Measurements from ENCODE around the gene UCN3.

UCN3 gene, protein sequence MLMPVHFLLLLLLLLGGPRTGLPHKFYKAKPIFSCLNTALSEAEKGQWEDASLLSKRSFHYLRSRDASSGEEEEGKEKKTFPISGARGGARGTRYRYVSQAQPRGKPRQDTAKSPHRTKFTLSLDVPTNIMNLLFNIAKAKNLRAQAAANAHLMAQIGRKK

GRCh38 chr10:5364890-5365338 lies at the start of gene UCN3:
TSS of gene UCN3 (plus strand) at chr10:5364966. CDS start at chr10:5373721, 8,755 bp downstream.
- no peak for DNase-seq

DNA sequence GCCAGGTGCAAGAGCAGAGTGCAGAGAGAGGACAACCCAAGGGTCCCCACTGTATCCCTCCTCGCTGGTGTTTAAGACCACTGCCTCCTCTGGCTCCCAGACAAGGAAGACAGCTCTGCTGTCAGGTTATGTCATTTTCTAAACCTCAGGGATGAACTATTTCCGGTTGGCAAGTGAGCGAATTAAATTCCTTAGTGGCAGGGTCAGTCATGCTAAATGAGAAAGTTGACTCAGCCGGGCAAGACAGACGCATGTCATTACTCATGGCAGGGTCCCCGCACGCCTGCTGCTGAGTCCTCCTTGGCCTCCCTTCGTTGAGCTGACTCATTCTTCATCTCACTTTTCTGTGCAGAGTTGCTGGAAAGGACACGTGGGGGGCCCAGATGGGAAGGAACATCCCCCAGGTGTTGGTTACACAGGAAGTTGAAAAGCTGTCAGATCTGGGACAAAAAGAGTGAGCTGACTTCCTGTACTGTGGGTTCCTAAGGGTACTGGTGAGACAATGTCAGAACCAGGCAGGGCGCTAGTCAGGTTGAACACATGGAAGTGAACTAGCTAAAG lies 47.1 kb upstream of the UCN3 start:
- no peak for DNase-seq

- no peak for DNase-seq
Measured at GRCh38 chr10:5318148-5318547, 46.6 kb upstream of the UCN3 start.

GRCh38 chr10:5319863-5320262 lies 44.9 kb upstream of the UCN3 start:
- DNase-seq = no peak

GRCh38 chr10:5321273-5321672 lies 43.5 kb upstream of the UCN3 start:
- DNase-seq = no peak

DNA sequence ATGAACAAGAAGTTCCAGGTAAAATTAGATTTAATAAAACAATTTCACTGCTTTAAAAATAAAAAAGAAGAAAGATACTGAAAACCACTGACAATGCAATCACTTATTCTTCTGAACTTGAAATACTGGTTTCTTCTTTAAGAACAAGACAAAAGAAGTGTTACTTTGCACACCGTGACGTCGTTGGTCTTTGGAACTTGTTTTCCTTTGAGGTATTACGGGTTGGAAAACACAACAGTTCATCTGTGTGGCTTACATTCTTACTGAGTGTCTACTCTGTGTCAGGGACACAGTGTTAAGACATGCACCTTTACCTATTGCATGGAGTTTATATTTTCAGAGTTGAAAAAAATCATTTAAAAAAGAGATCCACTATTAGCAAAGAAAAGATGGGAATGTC lies 41.3 kb upstream of the UCN3 start:
- DNase-seq = no peak

DNA sequence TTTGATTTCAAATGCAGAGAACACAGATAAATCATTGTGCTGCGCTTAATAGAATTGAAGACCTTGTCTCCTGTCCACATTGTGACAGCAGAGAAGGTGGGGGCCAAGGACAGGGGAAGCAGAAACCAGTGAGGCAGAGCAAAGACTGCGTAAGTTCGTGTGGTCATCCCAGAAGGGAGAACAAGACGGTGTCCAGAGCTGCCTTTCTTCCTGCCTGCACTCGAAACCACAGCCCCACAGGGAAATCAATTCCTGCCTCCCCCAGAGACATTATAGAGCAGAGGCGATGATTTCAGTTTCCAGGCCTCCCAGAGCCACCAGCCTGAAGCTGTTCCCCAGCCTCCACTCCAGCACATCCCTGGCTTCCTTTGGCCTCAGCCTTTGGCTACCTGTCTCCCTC lies 39.7 kb upstream of the UCN3 start:
- DNase-seq = no peak

DNA sequence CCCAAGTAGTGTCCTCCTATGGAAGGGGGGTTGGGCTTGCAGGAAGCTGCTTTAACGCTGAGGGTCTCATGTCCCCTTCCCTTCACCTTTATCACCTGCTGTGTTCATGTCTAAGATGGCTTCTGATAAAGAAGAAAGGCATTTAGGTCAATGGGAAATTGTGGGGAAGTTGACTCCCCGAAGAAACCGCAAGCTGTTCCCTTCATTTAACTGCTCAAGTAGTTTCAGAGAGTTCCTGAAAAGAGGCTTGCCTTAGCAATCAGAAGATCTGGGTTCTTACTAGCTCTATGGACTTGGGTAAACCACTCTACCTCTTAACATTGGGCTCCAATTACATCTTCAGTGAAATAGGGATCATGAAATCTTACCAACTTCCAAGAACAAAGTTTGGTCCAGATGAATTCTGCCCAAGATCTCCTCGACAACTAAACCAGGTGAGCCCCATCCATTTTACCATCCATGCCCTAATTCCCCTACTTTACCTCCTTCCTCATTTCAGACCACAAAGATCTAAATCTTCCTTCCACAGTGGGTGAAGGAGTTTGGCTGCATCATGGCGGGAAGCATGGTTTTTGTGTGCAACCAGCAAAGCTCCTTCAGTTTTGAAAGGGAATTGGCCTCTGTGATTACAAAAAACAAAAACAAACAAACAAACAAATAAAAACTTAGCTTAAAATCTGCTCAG lies 30.4 kb upstream of the UCN3 start:
- DNase-seq = no peak

DNA sequence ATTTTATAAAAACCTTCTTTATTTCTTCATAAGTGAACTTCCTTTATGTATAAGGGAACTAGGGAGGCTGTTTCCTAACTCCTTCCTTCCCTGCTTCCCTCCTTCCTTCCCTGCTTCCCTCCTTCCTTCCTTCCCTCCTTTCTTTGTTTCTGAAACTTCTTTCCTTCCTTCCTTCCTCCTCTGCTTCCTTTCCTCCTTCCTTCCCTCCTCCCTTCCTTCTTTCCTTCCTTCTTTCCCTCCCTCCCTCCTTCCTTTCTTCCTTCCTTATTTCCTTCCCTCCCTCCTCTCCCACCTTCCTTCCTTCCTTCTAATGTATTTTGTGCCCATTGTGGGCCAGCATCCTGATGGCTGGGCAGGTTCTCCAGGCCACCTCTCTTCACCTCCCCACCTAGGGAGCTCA lies 26.8 kb upstream of the UCN3 start:
- no peak for DNase-seq

GRCh38 chr10:5343092-5343491 lies 21.7 kb upstream of the UCN3 start:
- no peak for DNase-seq

GRCh38 chr10:5343561-5343960 lies 21.2 kb upstream of the UCN3 start:
- no peak for DNase-seq

DNA sequence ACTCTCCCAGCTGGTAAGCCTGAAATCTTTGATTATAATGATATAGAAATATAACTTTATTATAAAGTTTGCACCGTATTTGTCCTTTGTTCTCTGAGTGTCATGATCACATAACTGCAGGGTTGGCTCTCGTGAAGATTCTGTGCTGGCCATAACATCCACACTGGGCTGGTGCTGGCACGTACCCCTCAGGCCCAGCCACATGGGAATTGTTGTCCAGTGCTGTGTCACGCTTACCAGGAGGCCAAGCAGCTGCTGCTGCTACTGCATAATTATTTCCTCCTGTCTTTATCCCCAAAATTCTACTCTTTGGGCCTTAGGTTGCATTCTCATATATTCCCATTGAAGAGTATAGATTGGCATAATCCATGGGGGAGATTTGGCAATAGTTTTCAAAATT lies 20.8 kb upstream of the UCN3 start:
- no peak for DNase-seq

DNA sequence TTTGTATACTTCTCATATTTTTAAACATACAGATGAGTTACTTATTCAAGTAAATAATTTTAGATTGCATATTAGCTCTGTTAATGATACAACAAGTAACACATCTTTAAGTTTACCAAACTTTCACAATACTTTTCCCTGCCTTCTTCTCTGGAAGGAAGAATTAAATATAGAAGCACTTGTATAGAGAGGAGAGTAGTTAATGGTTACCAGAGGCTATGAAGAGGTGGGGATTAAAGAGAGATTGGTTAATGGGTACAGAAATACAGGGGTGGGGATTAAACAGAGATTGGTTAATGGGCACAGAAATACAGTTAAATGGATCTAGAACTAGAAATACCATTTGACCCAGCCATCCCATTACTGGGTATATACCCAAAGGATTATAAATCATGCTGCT lies 20.0 kb upstream of the UCN3 start:
- no peak for DNase-seq

DNA sequence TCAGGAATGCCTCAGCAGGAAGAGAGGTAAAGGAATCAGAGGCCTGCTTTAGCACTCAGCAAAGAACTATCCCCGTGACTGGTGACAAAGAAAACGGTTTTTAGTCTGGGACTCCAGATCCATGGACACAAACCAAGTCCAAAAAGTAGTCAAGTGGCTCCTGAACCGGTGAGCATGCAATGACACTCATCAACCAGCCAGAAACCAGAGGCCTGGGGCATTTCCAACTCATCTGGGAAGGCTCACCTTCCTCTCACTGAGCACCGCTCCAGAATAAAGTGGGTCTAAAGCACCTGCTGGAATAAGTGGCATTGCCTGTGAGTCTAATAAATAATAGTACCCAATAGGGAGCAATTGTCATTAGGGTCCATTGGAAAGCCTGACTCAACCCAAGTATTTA lies 17.9 kb upstream of the UCN3 start:
- DNase-seq = no peak

GRCh38 chr10:5349362-5349761 lies 15.4 kb upstream of the UCN3 start:
- no peak for DNase-seq

GRCh38 chr10:5354068-5354467 lies 10.7 kb upstream of the UCN3 start:
- DNase-seq = no peak

DNA sequence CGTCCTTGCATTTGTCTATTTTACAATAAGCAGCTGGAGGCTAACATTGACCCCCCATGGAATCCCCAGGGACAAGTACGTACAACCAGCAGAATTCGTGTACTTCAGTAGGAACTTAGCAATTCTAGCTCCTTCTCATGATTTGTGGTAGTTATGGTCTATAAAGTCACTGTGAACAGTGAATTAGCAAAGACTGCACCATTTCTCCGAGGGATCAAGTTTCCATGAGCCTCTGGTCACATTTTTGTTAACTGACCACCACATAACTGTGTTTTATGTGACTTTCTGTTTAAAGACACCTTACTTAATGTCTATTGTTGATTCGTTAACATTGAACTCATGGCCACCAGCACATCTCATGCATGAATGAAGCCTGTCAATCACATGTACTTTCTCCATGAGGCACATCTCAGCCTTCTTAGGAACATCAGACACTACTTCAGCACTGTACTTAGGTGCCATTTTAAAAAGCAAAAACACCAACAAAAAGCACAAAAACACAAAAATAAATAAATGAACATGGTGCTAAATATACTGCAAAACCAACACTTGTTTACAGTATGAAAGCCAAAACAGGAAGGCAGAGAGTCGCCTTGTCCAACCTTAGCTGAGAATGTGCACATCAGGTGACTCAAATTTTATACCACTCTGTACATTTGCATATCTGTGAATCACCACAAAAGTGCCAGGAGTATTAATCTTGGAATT lies 9.0 kb upstream of the UCN3 start:
- no peak for DNase-seq

DNA sequence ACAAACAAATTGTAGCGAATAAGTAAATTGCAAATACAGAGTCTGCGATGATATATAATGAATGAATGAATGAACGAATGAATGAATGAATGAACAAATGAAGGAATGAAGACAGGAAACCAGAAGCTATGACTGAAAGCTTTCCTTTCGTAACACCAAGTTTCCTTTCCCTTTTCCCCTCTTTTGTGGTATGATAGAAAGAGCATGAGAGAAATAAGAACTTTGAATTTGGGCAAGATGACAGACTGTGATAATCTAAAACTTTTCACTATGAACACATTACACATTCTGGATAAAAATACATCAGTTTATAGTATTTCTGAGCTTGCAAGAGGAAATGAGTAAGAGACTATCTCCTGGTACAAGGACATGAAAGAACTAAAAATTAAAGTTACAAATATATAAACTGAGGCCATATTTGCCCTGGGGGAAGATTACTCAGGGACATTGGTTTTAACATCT lies 8.4 kb upstream of the UCN3 start:
- DNase-seq = no peak

DNA sequence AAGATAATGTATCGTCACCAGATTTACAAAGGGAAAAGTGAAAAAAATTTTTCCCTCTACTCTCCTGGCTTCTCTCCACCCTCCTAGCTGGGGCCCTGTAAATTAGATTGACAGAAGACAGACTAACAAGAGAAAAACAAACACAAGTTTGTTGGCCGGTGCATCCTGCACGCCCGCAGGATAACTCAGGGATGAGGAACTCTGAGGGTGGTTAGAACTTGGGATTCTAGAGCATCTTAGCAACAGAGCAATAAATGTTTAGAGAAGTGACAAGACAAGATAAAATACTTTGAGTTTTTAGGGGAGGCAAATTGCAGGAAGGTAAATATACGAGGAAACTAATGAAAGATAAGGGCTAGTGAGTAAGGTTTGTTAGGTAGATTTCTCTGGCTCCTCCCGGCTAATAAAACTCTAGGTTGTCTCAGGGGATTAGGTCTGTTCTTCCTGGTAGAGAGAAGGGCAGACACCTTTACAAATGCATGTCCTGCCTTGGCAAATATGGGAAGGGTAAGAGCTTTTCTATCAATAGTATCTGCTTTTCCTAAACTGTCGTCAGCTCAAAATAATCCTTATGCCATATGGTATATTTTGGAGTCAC lies 4.3 kb upstream of the UCN3 start:
- no peak for DNase-seq

GRCh38 chr10:5361966-5362365 lies 2.8 kb upstream of the UCN3 start:
- DNase-seq = no peak

GRCh38 chr10:5362873-5363272 lies 1.9 kb upstream of the UCN3 start:
- no peak for DNase-seq

DNA sequence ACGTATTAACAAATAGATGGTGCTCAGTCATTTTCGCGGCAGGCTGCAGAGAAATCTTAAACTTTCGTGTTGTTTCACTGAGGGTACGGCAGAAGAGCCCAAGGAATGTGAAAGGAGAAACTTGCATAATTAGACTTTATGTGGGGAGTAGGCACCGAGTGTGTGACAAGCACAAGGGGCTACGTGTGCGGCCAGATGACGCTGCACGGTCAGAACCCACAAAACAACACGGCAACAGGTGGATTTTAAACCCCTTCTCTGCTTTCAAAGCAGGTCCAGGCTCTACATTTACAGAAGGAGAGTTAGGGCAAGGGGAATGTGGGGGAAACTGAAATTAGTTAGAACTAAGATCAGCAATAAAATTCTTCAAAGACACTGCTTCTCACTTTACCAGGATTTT lies 392 bp upstream of the UCN3 start:
- no peak for DNase-seq

DNA sequence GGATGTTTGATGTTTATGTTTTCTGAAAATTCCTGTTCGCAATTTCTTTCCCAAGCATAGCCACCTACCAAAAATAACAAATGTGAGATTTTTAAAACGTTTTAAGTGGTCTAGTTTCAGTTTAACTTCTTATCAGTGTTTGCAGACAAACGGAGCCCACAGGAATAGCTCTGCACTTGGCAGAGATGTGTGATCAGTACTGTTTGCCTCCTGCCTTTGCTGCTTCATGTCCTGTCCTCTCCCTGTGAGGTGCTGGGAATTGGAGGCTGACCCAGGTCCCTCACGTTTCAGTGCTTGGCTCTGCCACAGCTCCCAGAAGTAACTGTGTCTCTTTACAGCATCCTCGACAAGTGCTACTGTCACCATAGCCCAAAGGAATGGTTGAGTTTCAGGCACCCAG lies 1.2 kb downstream of the UCN3 start:
- no peak for DNase-seq

Measured in NCI-H2081 treated with DMSO at 0.1 percent for 48 hours (cell line).